Measurements from ENCODE around the gene TAL1. TPM values are rescaled to one million over a fixed set of nuclear protein-coding genes. Genes with fewer than 3 reads are reported as not detected.

Gene TAL1
- total and polyA plus RNA-seq, 2 donors from 2014 or later, result 3.1 to 6.5 TPM

GRCh38 chr1:47219590-47220220, 12.3 kb downstream of the TAL1 start:
- FAIRE-seq, result no peak
- intact Hi-C loops (cut with DNase I), result no loop called here
- Histone ChIP-seq H3K4me3 (ENCODE audit: low read length in 3 of 3) (no peak overlapping the region), H3K9me3 (ENCODE audit: control insufficient read depth in 2 of 3, insufficient read depth in 1 of 3, low read length in 3 of 3) (no peaks in the 10 kb centered on the region), H3K36me3 (ENCODE audit: control insufficient read depth in 2 of 3, insufficient read depth in 3 of 3, low read length in 3 of 3) (no peaks in the 10 kb centered on the region), H3K27me3 (ENCODE audit: control insufficient read depth, insufficient read depth, low read length) (peaks cover 21% of the 10 kb centered on the region), H3K27ac (ENCODE audit: low read depth in 2 of 2, low read length in 2 of 2) (no peak overlapping the region), H3K9ac (ENCODE audit: low read length in 3 of 3) (no peak overlapping the region), H3K4me1 (ENCODE audit: control insufficient read depth in 2 of 3, insufficient read depth in 2 of 3, low read depth in 1 of 3, low read length in 3 of 3) (no peaks in the 10 kb centered on the region)
- no peak for DNase-seq
- no peak for TF ChIP-seq CTCF (IDR thresholded peaks at IDR 0.05; ENCODE audit: borderline replicate concordance, extremely low read depth, insufficient read depth)

- Histone ChIP-seq H3K9ac (ENCODE audit: low read length in 3 of 3) (no peak overlapping the region), H3K27me3 (ENCODE audit: control insufficient read depth, insufficient read depth, low read length) (peaks cover 14% of the 10 kb centered on the region), H3K36me3 (ENCODE audit: control insufficient read depth in 2 of 3, insufficient read depth in 3 of 3, low read length in 3 of 3) (no peaks in the 10 kb centered on the region), H3K9me3 (ENCODE audit: control insufficient read depth in 2 of 3, insufficient read depth in 1 of 3, low read length in 3 of 3) (no peaks in the 10 kb centered on the region), H3K4me1 (ENCODE audit: control insufficient read depth in 2 of 3, insufficient read depth in 2 of 3, low read depth in 1 of 3, low read length in 3 of 3) (no peaks in the 10 kb centered on the region), H3K27ac (ENCODE audit: low read depth in 2 of 2, low read length in 2 of 2) (no peak overlapping the region), H3K4me3 (ENCODE audit: low read length in 3 of 3) (no peak overlapping the region)
- no peak for FAIRE-seq
- TF ChIP-seq CTCF (IDR thresholded peaks at IDR 0.05; ENCODE audit: borderline replicate concordance, extremely low read depth, insufficient read depth), result no peak
- no peak for DNase-seq
- intact Hi-C loops (cut with DNase I), result no loop called here
Measured at GRCh38 chr1:47219001-47219400, 13.0 kb downstream of the TAL1 start.

DNA sequence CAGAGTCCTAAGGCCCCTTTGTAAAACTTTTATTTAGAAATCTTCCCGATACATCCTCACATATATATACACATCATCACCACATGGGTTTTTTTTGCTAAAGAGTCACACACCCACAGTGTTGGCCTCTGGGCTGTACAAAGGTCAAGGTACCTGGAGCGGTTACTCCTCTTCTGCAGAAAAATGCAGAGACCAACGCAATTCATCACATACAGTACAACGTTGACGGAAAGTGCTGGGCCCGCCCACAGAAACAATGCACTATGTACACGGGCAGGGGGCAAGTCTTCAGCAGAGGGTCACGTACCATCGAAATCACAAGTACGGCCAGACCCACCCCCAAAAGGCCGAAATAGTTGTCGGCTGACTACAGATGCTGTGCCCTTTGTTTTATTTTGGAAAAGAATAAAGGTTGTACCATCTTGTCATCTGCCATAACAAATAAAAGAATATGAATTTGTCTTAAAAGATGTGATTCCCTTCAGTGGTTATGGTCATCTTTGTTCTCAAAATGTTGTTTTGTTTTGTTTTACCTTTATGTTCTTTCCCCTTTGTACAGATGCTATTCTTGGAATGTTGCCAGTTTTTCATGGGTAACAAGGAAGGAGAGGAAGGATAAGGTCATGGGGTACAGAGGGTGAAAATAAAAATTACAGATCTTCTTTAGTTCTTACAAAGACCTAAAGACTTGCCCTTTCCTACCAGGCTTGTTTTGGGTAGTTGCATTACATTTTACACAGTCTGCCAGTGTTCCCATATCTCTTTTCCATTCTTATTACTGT, 15.6 kb downstream of the TAL1 start:
- no peaks in the 10 kb centered on the region for H3K4me1 ChIP-seq (ENCODE audit: control insufficient read depth in 2 of 3, insufficient read depth in 2 of 3, low read depth in 1 of 3, low read length in 3 of 3)
- intact Hi-C loops (cut with DNase I), result no loop called here
- no peak overlapping the region for H3K4me3 ChIP-seq (ENCODE audit: low read length in 3 of 3)
- no peaks in the 10 kb centered on the region for H3K36me3 ChIP-seq (ENCODE audit: control insufficient read depth in 2 of 3, insufficient read depth in 3 of 3, low read length in 3 of 3)
- no peaks in the 10 kb centered on the region for H3K9me3 ChIP-seq (ENCODE audit: control insufficient read depth in 2 of 3, insufficient read depth in 1 of 3, low read length in 3 of 3)
- H3K27me3 ChIP-seq (ENCODE audit: control insufficient read depth, insufficient read depth, low read length), result no peaks in the 10 kb centered on the region
- no peak for TF ChIP-seq CTCF (IDR thresholded peaks at IDR 0.05; ENCODE audit: borderline replicate concordance, extremely low read depth, insufficient read depth)
- H3K9ac ChIP-seq (ENCODE audit: low read length in 3 of 3), result no peak overlapping the region
- no peak overlapping the region for H3K27ac ChIP-seq (ENCODE audit: low read depth in 2 of 2, low read length in 2 of 2)
- no peak for DNase-seq
- FAIRE-seq, result no peak

Data from kidney (tissue), 14 donors.